Psoas muscle (tissue), 8 donors: ENCODE results near the gene IPO5. TPM values are rescaled to one million over a fixed set of nuclear protein-coding genes. Genes with fewer than 3 reads are reported as not detected.

Experiments used
- ATAC-seq, 4 donors: fragments of 200-7000 bp; cut with Tn5 transposase; one replicate each; pipeline ENCODE4 v1.9.1; 2020; ENCODE audit warnings: moderate library complexity in 3 of 4, mild to moderate bottlenecking in 2 of 4
- DNase-seq, 2 donors: peaks; one replicate each; pipeline ENCODE4 v3.0.0-alpha.2; 2020
- H3K27ac ChIP-seq: fragments of 200-600 bp; one replicate; pipeline ENCODE4 v1.8.0; 2022
- H3K27me3 ChIP-seq, 3 donors: fragments of 200-600 bp in 1 of 3; one replicate each; pipeline versions ENCODE4 v1.6.1 to v1.8.0; 2013 to 2022; ENCODE audit warnings: low read length in 2 of 3, mild to moderate bottlenecking in 2 of 3, moderate library complexity in 1 of 3; ENCODE audit not compliant: insufficient read depth in 3 of 3
- H3K36me3 ChIP-seq, 2 donors: fragments of 200-600 bp in 1 of 2; one replicate each; pipeline versions ENCODE4 v1.6.1 to v1.8.0; 2013 to 2022; ENCODE audit warnings: low read depth in 1 of 2, mild to moderate bottlenecking in 1 of 2, moderate library complexity in 1 of 2; ENCODE audit not compliant: insufficient read depth in 1 of 2
- H3K4me1 ChIP-seq: fragments of 200-600 bp; one replicate; pipeline ENCODE4 v1.8.0; 2022
- H3K4me3 ChIP-seq: fragments of 200-600 bp; one replicate; pipeline ENCODE4 v1.8.0; 2022; ENCODE audit warnings: mild to moderate bottlenecking
- H3K9me3 ChIP-seq: fragments of 200-600 bp; one replicate; pipeline ENCODE4 v1.8.0; 2022
- CTCF ChIP-seq: fragments of 200-600 bp; IDR thresholded peaks from one replicate; pipeline ENCODE4 v1.8.0; 2022; ENCODE audit warnings: antibody characterized with exemption
- WGBS, 3 donors: extraction: QIAGEN DNeasy Blood & Tissue Kit; methylation state at CpG; one replicate each; pipeline versions ENCODE4 v1.1.6 to v1.1.7; 2013; 5-methylcytosine and 5-hydroxymethylcytosine counted together
- intact Hi-C, 2 donors: fragments of 100-400 bp; cut with DNase I; formaldehyde crosslinking; loops; one replicate each; pipeline versions ENCODE4 v1.11.0 to v1.14.2; 2022
- polyA plus RNA-seq, 3 donors: library from polyadenylated mRNA; stranded (reverse); fragments of 200-250 nt; gene quantifications; one replicate each; pipeline ENCODE4 v1.2.3, GENCODE V29; 2013
- total RNA-seq, 4 donors: library from RNA; stranded (reverse); fragmentation: NEBNext Ultra II Directional in 2 of 4; extraction: Animal tissue kit (Norgen Biotek cat#: 25700) in 2 of 4; gene quantifications; one replicate each; pipeline versions ENCODE4 v1.2.1 to v1.2.4, GENCODE V29; 2021 to 2023
- donor health status: healthy with polysubstance abuse.
- donor health status: DM: no; HTN: no; CAD: no; lungs with moderate emphysema.
- donor health status: Bipolar disorder and iron deficiency.
- donor health status: healthy.
- donor health status: DM: yes; HTN: yes; CAD: no.
- donor health status: DM: no; HTN: no; CAD: no.
- donor health status: DM: no; HTN: no; CAD: no.
- donor health status: DM: yes; HTN: yes; CAD: no.

The IPO5 gene
- total and polyA plus RNA-seq, 7 donors: 60.6 to 186 (median 153) TPM

- Histone ChIP-seq H3K27me3 (no peaks in the 10 kb centered on the region), H3K4me3 (no peak overlapping the region), H3K9me3 (no peaks in the 10 kb centered on the region), H3K36me3 (no peaks in the 10 kb centered on the region), H3K27ac (no peak overlapping the region), H3K4me1 (peaks cover 29% of the 10 kb centered on the region)
- TF ChIP-seq CTCF: no peak
- DNase-seq (no peak), ATAC-seq (no peak)
- intact Hi-C loops: loop anchor here (5.0 kb wide), 2 partner anchors 117 to 938 kb away; no protein-coding TSS in a partner anchor
- WGBS, 3 donors: 52 to 62% (median 56%) methylated on average over 2 of the region's 2 CpGs
These were observed 21.3 kb downstream of the IPO5 start for GRCh38 chr13:97974773-97975172.

GRCh38 chr13:97975280-97975847, 21.9 kb downstream of the IPO5 start:
- WGBS, 3 donors: 21 to 23% (median 22%) methylated on average over 20 of the region's 20 CpGs
- DNase-seq: no peak
- H3K9me3 ChIP-seq: no peaks in the 10 kb centered on the region
- peak overlapping the region; percentile 91 for H3K27ac ChIP-seq
- TF ChIP-seq CTCF: no peak
- peak overlapping the region; percentile 90 for H3K4me3 ChIP-seq
- peaks cover 0 to 2% of the 10 kb centered on the region in 2 donors for H3K36me3 ChIP-seq
- peaks cover 32% of the 10 kb centered on the region for H3K4me1 ChIP-seq
- intact Hi-C loops: loop anchor here (5.0 kb wide), 2 partner anchors 118 to 937 kb away; no protein-coding TSS in a partner anchor
- H3K27me3 ChIP-seq: no peaks in the 10 kb centered on the region
- no peak for ATAC-seq

GRCh38 chr13:97975848-97976609, 22.6 kb downstream of the IPO5 start:
- Histone ChIP-seq H3K9me3 (no peaks in the 10 kb centered on the region), H3K4me3 (peak overlapping the region; percentile 90), H3K27me3 (no peaks in the 10 kb centered on the region), H3K4me1 (peaks cover 35% of the 10 kb centered on the region), H3K36me3 (peaks cover 0 to 2% of the 10 kb centered on the region in 2 donors), H3K27ac (peak overlapping the region; percentile 91)
- intact Hi-C loops: loop anchor here (5.0 kb wide), 2 partner anchors 119 to 936 kb away; no protein-coding TSS in a partner anchor
- DNase-seq (peak; percentile 93 to 94), ATAC-seq (peak; percentile 97 to 99 (median 99))
- TF ChIP-seq CTCF: no peak
- WGBS, 3 donors: 0 to 1% (median 1%) methylated on average over 20 to 84 of the region's 84 CpGs

GRCh38 chr13:97976610-97977521, 23.4 kb downstream of the IPO5 start:
- Histone ChIP-seq H3K4me1 (peaks cover 40% of the 10 kb centered on the region), H3K27ac (peak overlapping the region; percentile 91), H3K27me3 (no peaks in the 10 kb centered on the region), H3K36me3 (peaks cover 2 to 4% of the 10 kb centered on the region in 2 donors), H3K9me3 (no peaks in the 10 kb centered on the region), H3K4me3 (peak overlapping the region; percentile 90)
- intact Hi-C loops: loop anchor here (5.0 kb wide), 2 partner anchors 120 to 935 kb away; no protein-coding TSS in a partner anchor
- WGBS, 3 donors: 0 to 1% (median 0%) methylated on average over 27 to 79 of the region's 79 CpGs
- no peak for TF ChIP-seq CTCF
- ATAC-seq (peak; percentile 29 to 49 (median 44)), DNase-seq (peak in 1 of 2 donors; percentile 63)
